ENCODE measurements around the gene TXNRD2.

Gene TXNRD2

GRCh38 chr22:19967850-19968449 is 26.3 kb upstream of the TXNRD2 start:
- in situ Hi-C loops (cut with HindIII; ENCODE audit: low sequenced_read_pairs) = no loop called here

- in situ Hi-C loops (cut with HindIII; ENCODE audit: low sequenced_read_pairs) = no loop called here
Observed at GRCh38 chr22:19966908-19967750, 25.5 kb upstream of the TXNRD2 start.

GRCh38 chr22:19965771-19966709 is 24.4 kb upstream of the TXNRD2 start:
- in situ Hi-C loops (cut with HindIII; ENCODE audit: low sequenced_read_pairs) = no loop called here

- in situ Hi-C loops (cut with HindIII; ENCODE audit: low sequenced_read_pairs) = no loop called here
Observed at GRCh38 chr22:19964701-19965386, 23.2 kb upstream of the TXNRD2 start.

GRCh38 chr22:19963863-19964642 is 22.4 kb upstream of the TXNRD2 start:
- in situ Hi-C loops (cut with HindIII; ENCODE audit: low sequenced_read_pairs) = no loop called here

- in situ Hi-C loops (cut with HindIII; ENCODE audit: low sequenced_read_pairs) = no loop called here
Observed at GRCh38 chr22:19962909-19963806, 21.5 kb upstream of the TXNRD2 start.

GRCh38 chr22:19962246-19962908 is 20.8 kb upstream of the TXNRD2 start:
- in situ Hi-C loops (cut with HindIII; ENCODE audit: low sequenced_read_pairs) = no loop called here

- in situ Hi-C loops (cut with HindIII; ENCODE audit: low sequenced_read_pairs) = no loop called here
Observed at GRCh38 chr22:19961868-19962245, 20.2 kb upstream of the TXNRD2 start.

GRCh38 chr22:19961201-19961580 is 19.6 kb upstream of the TXNRD2 start:
- in situ Hi-C loops (cut with HindIII; ENCODE audit: low sequenced_read_pairs) = no loop called here

GRCh38 chr22:19960491-19961200 is 19.0 kb upstream of the TXNRD2 start:
- in situ Hi-C loops (cut with HindIII; ENCODE audit: low sequenced_read_pairs) = no loop called here

GRCh38 chr22:19959587-19960490 is 18.2 kb upstream of the TXNRD2 start:
- in situ Hi-C loops (cut with HindIII; ENCODE audit: low sequenced_read_pairs) = loop anchor here (10.0 kb wide), 1 partner anchor 65 kb away; the partner anchor contains the start of gene TANGO2

- in situ Hi-C loops (cut with HindIII; ENCODE audit: low sequenced_read_pairs) = loop anchor here (10.0 kb wide), 1 partner anchor 66 kb away; the partner anchor contains the start of gene TANGO2
Observed at GRCh38 chr22:19959043-19959586, 17.5 kb upstream of the TXNRD2 start.

- in situ Hi-C loops (cut with HindIII; ENCODE audit: low sequenced_read_pairs) = loop anchor here (10.0 kb wide), 1 partner anchor 66 kb away; the partner anchor contains the start of gene TANGO2
Observed at GRCh38 chr22:19958083-19959042, 16.7 kb upstream of the TXNRD2 start.

- in situ Hi-C loops (cut with HindIII; ENCODE audit: low sequenced_read_pairs) = loop anchor here (10.0 kb wide), 1 partner anchor 67 kb away; the partner anchor contains the start of gene TANGO2
Observed at GRCh38 chr22:19957445-19957844, 15.8 kb upstream of the TXNRD2 start.

Data from DLD1 (cell line).